MM.1S (cell line): ENCODE data around the gene CPVL.

Experiments used
- DNase-seq: peaks from one replicate; pipeline ENCODE4 v3.0.0-alpha.2; 2015
- H2AFZ ChIP-seq: fragments of 300-600 bp; sonication (generic); 2 replicates; pipeline ENCODE4 v1.6.0; 2016; ENCODE audit warnings: antibody characterized with exemption, low read length
- H3F3A ChIP-seq: fragments of 300-600 bp; sonication (generic); 2 replicates; pipeline ENCODE4 v1.6.1; 2016; ENCODE audit warnings: mild to moderate bottlenecking, antibody characterized with exemption, low read length, moderate library complexity, mixed read lengths; ENCODE audit not compliant: insufficient read depth
- H3K27ac ChIP-seq: fragments of 300-600 bp; sonication (generic); 2 replicates; pipeline ENCODE4 v1.5.1; 2016; ENCODE audit warnings: mild to moderate bottlenecking, low read length
- H3K27me3 ChIP-seq: fragments of 300-600 bp; sonication (generic); replicated peaks from 2 replicates; pipeline ENCODE4 v1.6.0; 2016; ENCODE audit warnings: low read length; ENCODE audit not compliant: insufficient read depth
- H3K36me3 ChIP-seq: fragments of 300-600 bp; sonication (generic); replicated peaks from 2 replicates; pipeline ENCODE4 v1.6.1; 2016; ENCODE audit warnings: mild to moderate bottlenecking, low read length, mixed read lengths; ENCODE audit not compliant: insufficient read depth
- H3K4me1 ChIP-seq: fragments of 300-600 bp; sonication (generic); 2 replicates; pipeline ENCODE4 v1.6.1; 2016; ENCODE audit warnings: low read length, mixed read lengths
- H3K4me2 ChIP-seq: fragments of 300-600 bp; sonication (generic); 2 replicates; pipeline ENCODE4 v1.6.0; 2016; ENCODE audit warnings: low read depth, low read length
- H3K4me3 ChIP-seq: fragments of 300-600 bp; sonication (generic); 2 replicates; pipeline ENCODE4 v1.5.1; 2016; ENCODE audit warnings: low read length, mixed read lengths
- H3K79me2 ChIP-seq: fragments of 300-600 bp; sonication (generic); 2 replicates; pipeline ENCODE4 v1.6.1; 2016; ENCODE audit warnings: mixed run types, low read length, mixed read lengths
- H3K9ac ChIP-seq: fragments of 300-600 bp; sonication (generic); 2 replicates; pipeline ENCODE4 v1.6.1; 2016; ENCODE audit warnings: low read length, mixed read lengths
- H3K9me2 ChIP-seq: fragments of 300-600 bp; sonication (generic); replicated peaks from 2 replicates; pipeline ENCODE4 v1.6.1; 2016; ENCODE audit warnings: mild to moderate bottlenecking, low read length, mixed read lengths; ENCODE audit not compliant: insufficient read depth
- H3K9me3 ChIP-seq: fragments of 300-600 bp; sonication (generic); replicated peaks from 2 replicates; pipeline ENCODE4 v1.6.1; 2016; ENCODE audit warnings: mild to moderate bottlenecking, low read length, mixed read lengths; ENCODE audit not compliant: insufficient read depth
- H4K20me1 ChIP-seq: fragments of 300-600 bp; sonication (generic); 2 replicates; pipeline ENCODE4 v1.6.1; 2016; ENCODE audit warnings: mild to moderate bottlenecking, low read length, moderate library complexity, mixed read lengths; ENCODE audit not compliant: insufficient read depth
- EZH2 ChIP-seq: fragments of 300-600 bp; sonication (generic); optimal IDR thresholded peaks from 2 replicates; pipeline ENCODE3; 2017; ENCODE audit warnings: low read depth, mild to moderate bottlenecking, antibody characterized with exemption, low read length, mixed read lengths
- EZH2phosphoT487 ChIP-seq: fragments of 300-600 bp; sonication (generic); IDR thresholded peaks from 2 replicates; pipeline ENCODE4 v1.6.1; 2018; ENCODE audit warnings: antibody characterized with exemption, low read length
- TF ChIP-seq, protein P1 (sequence below): fragments of 300-600 bp; sonication (generic); IDR thresholded peaks from 2 replicates; pipeline ENCODE4 v1.5.1; 2016; ENCODE audit warnings: antibody characterized with exemption, low read length, mixed read lengths

CPVL gene

DNA sequence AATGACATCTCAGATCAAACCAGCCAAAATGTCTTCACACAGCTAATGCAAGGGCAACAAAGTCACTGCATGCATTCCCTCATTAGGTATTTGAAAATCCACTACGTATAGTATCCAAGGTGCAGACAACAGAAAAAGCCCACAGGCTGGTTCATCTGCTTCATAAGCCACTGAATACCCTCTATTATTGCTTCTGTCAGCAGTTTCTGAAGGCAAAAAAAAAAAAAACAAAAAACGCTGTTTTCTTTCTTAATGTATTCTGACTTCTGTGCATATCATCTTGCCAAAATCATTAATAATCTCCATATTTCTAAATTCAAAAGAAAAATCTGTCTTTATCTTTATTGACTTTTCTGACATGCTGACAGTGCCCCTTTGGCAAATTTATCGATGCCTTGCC, 13.4 kb downstream of the CPVL start:
- H2AFZ ChIP-seq: no peak overlapping the region
- H3K4me2 ChIP-seq: no peak overlapping the region
- no peak overlapping the region for H3K27ac ChIP-seq
- H3K79me2 ChIP-seq: no peaks in the 10 kb centered on the region
- H3K9me2 ChIP-seq: no peaks in the 10 kb centered on the region
- TF ChIP-seq, protein P1, sequence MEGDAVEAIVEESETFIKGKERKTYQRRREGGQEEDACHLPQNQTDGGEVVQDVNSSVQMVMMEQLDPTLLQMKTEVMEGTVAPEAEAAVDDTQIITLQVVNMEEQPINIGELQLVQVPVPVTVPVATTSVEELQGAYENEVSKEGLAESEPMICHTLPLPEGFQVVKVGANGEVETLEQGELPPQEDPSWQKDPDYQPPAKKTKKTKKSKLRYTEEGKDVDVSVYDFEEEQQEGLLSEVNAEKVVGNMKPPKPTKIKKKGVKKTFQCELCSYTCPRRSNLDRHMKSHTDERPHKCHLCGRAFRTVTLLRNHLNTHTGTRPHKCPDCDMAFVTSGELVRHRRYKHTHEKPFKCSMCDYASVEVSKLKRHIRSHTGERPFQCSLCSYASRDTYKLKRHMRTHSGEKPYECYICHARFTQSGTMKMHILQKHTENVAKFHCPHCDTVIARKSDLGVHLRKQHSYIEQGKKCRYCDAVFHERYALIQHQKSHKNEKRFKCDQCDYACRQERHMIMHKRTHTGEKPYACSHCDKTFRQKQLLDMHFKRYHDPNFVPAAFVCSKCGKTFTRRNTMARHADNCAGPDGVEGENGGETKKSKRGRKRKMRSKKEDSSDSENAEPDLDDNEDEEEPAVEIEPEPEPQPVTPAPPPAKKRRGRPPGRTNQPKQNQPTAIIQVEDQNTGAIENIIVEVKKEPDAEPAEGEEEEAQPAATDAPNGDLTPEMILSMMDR: no peak
- TF ChIP-seq EZH2phosphoT487 (no peak), EZH2 (no peak)
- H3F3A ChIP-seq: no peaks in the 10 kb centered on the region
- DNase-seq: no peak
- no peak overlapping the region for H3K4me3 ChIP-seq
- H3K4me1 ChIP-seq: no peaks in the 10 kb centered on the region
- H3K9me3 ChIP-seq: no peaks in the 10 kb centered on the region
- H3K9ac ChIP-seq: no peak overlapping the region
- H3K27me3 ChIP-seq: no peaks in the 10 kb centered on the region
- no peaks in the 10 kb centered on the region for H4K20me1 ChIP-seq
- no peaks in the 10 kb centered on the region for H3K36me3 ChIP-seq

GRCh38 chr7:29131678-29132077, 14.7 kb downstream of the CPVL start:
- Histone ChIP-seq H3K4me3 (no peak overlapping the region), H3K4me1 (no peaks in the 10 kb centered on the region), H2AFZ (no peak overlapping the region), H3F3A (no peaks in the 10 kb centered on the region), H3K9ac (no peak overlapping the region), H3K36me3 (no peaks in the 10 kb centered on the region), H4K20me1 (no peaks in the 10 kb centered on the region), H3K9me2 (no peaks in the 10 kb centered on the region), H3K27ac (no peak overlapping the region), H3K9me3 (no peaks in the 10 kb centered on the region), H3K79me2 (no peaks in the 10 kb centered on the region), H3K27me3 (no peaks in the 10 kb centered on the region), H3K4me2 (no peak overlapping the region)
- TF ChIP-seq, protein P1: no peak
- TF ChIP-seq EZH2 (no peak), EZH2phosphoT487 (no peak)
- no peak for DNase-seq

- no peak overlapping the region for H3K4me2 ChIP-seq
These were observed 16.2 kb downstream of the CPVL start for GRCh38 chr7:29130096-29130495.

More at GRCh38 chr7:29130096-29130495, 16.2 kb downstream of the CPVL start:
- no peaks in the 10 kb centered on the region for H3K9me3 ChIP-seq
- H3F3A ChIP-seq: no peaks in the 10 kb centered on the region
- no peak overlapping the region for H3K27ac ChIP-seq
- TF ChIP-seq, protein P1: no peak
- no peak for TF ChIP-seq EZH2phosphoT487
- H3K4me3 ChIP-seq: no peak overlapping the region
- H3K27me3 ChIP-seq: no peaks in the 10 kb centered on the region
- no peaks in the 10 kb centered on the region for H3K36me3 ChIP-seq
- H3K79me2 ChIP-seq: no peaks in the 10 kb centered on the region
- no peak for DNase-seq
- no peaks in the 10 kb centered on the region for H3K4me1 ChIP-seq
- no peak overlapping the region for H2AFZ ChIP-seq
- H3K9me2 ChIP-seq: no peaks in the 10 kb centered on the region
- no peak overlapping the region for H3K9ac ChIP-seq
- no peaks in the 10 kb centered on the region for H4K20me1 ChIP-seq
